OCI-LY3 (cell line): ENCODE measurements around the gene SHROOM4.

Source experiments
- EZH2phosphoT487 ChIP-seq: fragments of 200-600 bp; shearing (Covaris generic); IDR thresholded peaks from 2 replicates; pipeline ENCODE4 v1.6.1; 2018; ENCODE audit warnings: antibody characterized with exemption, mixed run types, low read depth
- TF ChIP-seq, protein P1 (sequence below): fragments of 200-600, 300-600 bp; sonication (generic); IDR thresholded peaks from 2 replicates; pipeline ENCODE4 v1.5.1; 2014; ENCODE audit warnings: antibody characterized with exemption, low read length, low read depth

DNA sequence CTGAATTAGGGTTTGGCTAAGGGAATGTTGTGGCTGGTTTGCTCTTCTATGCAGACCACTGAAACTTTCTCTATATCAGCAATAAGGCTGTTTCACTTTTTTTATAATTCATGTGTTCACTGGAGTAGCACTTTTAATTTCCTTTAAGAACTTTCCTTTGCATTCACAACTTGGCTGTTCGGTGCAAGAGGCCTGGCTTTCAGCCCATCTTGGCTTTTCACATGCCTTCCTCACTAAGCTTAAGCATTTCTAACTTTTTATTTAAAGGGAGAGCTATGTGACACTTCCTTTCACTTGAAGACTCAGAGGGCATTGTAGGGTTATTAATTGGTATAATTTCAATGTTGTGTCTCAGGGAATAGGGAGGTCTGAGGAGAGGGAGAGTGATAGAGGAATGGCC is 142.3 kb downstream of the SHROOM4 start:
- TF ChIP-seq, protein P1, sequence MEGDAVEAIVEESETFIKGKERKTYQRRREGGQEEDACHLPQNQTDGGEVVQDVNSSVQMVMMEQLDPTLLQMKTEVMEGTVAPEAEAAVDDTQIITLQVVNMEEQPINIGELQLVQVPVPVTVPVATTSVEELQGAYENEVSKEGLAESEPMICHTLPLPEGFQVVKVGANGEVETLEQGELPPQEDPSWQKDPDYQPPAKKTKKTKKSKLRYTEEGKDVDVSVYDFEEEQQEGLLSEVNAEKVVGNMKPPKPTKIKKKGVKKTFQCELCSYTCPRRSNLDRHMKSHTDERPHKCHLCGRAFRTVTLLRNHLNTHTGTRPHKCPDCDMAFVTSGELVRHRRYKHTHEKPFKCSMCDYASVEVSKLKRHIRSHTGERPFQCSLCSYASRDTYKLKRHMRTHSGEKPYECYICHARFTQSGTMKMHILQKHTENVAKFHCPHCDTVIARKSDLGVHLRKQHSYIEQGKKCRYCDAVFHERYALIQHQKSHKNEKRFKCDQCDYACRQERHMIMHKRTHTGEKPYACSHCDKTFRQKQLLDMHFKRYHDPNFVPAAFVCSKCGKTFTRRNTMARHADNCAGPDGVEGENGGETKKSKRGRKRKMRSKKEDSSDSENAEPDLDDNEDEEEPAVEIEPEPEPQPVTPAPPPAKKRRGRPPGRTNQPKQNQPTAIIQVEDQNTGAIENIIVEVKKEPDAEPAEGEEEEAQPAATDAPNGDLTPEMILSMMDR, result no peak
- TF ChIP-seq EZH2phosphoT487, result no peak
